GM12873 (cell line): Measurements from ENCODE around the gene IGFBP5.

ENCODE experiments used
- TF ChIP-seq, protein P1 (sequence below): IDR thresholded peaks from 2 replicates; pipeline ENCODE4 v1.5.1; 2012; ENCODE audit warnings: low read depth, mild to moderate bottlenecking, moderate library complexity, low read length, control low read depth; ENCODE audit not compliant: insufficient read depth; ENCODE audit errors: missing control alignments

The IGFBP5 gene

GRCh38 chr2:216659276-216659675 is 36.1 kb downstream of the IGFBP5 start:
- TF ChIP-seq, protein P1, sequence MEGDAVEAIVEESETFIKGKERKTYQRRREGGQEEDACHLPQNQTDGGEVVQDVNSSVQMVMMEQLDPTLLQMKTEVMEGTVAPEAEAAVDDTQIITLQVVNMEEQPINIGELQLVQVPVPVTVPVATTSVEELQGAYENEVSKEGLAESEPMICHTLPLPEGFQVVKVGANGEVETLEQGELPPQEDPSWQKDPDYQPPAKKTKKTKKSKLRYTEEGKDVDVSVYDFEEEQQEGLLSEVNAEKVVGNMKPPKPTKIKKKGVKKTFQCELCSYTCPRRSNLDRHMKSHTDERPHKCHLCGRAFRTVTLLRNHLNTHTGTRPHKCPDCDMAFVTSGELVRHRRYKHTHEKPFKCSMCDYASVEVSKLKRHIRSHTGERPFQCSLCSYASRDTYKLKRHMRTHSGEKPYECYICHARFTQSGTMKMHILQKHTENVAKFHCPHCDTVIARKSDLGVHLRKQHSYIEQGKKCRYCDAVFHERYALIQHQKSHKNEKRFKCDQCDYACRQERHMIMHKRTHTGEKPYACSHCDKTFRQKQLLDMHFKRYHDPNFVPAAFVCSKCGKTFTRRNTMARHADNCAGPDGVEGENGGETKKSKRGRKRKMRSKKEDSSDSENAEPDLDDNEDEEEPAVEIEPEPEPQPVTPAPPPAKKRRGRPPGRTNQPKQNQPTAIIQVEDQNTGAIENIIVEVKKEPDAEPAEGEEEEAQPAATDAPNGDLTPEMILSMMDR, result no peak

DNA sequence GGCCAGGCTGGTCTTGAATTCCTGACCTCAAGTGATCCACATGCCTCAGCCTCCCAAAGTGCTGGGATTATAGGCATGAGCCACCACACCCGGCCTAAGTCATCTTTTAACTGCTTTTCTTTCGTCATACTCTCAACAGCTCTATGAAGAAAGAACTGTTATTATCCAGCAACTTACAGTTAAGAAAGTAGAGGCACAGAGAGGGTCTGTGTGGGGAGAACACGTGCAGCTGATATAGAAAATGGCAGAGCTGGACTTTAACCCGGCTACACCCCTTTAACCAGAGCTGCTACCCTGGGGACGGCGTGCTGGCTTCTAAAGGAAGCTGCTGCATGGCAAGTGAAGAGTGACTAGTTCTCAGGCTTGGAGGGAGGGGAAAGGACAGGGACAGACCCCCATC is 36.6 kb downstream of the IGFBP5 start:
- TF ChIP-seq, protein P1, result no peak

DNA sequence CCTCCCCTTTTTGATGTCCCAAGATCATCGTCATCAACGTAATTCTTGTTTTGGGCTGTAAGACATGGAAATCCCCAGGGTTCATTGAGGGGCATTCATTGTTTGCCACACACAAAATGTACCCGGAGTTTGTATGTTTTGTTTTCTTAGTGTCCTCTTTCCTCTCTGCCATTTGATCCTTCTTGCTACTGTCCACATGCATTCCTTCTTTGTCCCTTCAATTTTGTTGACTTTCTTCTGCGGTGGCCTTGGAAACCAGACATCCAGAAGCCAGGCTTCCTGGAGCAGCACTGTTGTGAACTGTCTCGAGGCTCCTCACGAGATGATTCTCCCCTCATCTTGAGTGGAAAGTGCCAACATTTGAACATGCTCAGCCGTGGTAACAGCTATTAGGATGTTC is 37.4 kb downstream of the IGFBP5 start:
- TF ChIP-seq, protein P1, result no peak

DNA sequence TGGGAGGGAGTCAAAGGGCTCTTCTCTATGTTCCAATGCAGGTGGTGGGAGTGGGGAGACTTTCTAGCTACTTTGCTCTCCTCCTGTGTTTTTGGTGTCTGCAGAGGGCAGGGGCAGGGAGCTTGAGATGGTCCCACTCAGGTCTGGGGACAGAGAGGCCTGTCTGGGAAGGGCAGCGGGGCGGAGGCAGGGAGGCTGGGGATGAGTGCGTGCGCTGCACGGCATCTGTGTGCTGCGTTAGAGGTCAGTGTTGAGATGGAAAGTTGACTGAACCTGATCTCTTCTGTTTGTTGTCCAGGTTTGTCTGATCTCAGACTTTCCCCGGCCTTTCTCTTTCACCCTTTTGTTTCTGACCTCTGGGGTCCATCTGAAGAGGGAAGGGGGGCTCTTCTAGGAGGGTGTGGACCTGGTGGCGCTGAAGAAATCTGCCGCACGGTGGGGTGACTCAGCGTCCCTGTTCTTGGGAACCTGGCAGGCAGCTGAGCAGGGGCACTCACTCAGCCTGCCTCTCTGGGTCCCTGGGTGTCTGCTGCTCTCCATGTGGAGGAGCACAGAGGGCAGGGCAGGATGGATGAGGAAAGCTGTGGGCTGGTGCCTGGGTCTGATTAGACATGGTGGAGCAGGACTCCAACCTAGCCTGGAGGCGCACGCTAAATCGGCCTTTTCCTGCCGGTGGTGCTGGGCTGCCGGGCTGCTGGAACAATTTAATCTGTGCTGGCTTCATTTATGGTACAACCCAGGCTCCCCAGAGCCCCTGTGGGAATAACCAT is 38.1 kb downstream of the IGFBP5 start:
- TF ChIP-seq, protein P1, result no peak

- TF ChIP-seq, protein P1, result no peak
These were observed 40.8 kb downstream of the IGFBP5 start for GRCh38 chr2:216654528-216655052.

DNA sequence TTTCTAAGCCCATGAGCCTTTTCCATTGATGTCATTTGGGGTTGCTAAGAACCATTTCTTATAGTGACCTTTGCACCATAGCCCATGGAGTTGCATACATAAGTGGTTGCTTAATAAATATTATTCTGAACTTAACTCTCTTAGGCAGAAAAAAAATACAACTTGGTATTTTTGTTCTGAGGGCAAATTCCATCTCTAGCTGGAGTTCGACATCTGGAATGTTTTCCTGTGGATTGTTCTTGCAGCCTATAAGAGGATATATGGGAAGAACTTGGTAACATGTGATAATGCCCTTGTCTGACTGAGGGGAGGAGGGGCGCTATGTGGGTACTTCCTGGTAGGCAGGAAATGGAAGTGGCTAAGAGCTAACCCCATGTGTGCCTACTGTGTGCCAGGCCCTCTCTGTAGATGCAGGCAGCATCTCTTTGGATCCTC is 41.4 kb downstream of the IGFBP5 start:
- TF ChIP-seq, protein P1, result no peak

DNA sequence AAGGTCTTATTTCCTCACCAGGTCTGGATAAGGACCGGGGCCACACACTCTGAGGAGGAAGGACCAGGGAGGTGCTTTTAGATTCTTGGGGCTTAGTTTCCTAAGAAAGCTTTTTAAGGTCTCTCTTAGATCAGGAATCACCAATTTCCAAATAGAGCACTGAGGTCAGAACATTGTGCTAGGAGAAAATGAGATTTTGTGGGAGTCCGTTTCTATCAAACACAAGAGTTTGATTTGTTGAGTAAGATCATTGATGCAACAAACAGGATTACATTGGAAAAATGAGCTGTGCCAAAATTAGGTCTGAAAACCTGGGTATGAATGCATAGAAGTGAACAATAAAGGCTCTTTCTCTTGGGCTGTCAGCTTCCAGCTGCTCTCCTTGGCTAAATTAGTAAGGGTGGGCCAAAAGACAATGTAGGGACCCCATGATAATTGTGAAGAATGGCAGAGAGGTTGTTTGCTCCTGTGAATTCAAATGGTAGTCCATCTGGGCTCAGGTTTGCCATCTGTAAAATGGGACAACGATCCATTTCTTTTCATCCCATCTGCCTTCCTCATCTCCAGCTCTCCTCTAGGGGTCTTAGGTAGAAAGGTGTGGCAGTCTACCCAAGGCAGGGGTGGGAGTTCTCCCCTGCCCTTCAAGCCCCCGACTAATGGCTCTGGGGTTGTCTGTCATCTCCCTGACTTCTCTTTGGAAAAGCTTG is 42.1 kb downstream of the IGFBP5 start:
- TF ChIP-seq, protein P1, result no peak
